ENCODE results near the gene TEDC2. TPM values are rescaled to one million over a fixed set of nuclear protein-coding genes. Genes with fewer than 3 reads are reported as not detected.
A peak's percentile ranks its signal among the peaks of the same experiment; 100 is the strongest.

TEDC2 gene
- total RNA-seq, 2 experiments from 2014 or later, result 23.2 to 30.7 TPM

DNA sequence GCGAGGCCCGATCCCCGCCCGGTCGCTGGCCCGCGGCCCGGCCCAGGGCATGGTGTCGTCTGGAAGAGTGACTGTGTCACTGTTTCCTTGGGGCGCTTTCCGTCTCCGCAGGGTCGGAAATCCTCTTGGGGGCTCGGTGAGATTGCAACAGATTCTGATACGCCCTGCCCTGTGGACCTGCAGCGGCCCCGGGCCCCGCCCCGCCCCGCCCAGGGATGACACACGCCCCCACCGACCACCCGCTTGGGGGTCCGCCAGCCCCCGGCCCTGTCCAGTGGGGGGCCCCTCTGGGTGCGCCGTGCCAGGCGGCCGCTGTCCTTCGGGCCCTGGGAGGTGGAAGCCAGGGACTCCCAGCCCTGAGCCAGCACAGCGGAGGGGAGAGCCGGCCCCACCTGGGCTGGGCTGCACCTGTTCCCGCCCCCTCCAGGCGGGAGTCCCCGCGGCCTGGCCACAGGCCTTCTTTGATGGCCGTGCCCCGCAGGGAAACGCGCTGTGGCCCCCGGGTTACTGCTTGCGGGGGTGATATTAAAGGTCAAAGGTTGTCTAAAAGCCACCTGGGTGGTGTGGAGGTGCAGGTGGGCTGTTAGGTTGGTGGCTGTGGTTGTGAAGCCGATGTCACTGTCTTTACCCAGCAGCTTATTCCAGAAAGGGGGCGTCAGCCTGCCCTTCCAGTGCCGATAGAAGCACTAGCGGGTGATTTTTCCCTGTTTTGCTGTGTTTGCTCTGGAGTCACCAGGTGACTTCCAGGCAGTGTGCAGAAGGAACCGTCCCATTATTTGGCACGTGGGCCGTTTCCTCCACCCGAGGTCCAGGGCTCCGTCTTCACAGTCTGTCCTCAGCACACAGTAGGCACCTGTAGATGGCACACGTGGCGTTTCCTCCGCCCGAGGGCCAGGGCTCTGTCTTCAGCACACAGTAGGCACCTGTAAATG lies 15.8 kb downstream of the TEDC2 start:
- no peak overlapping the region for H3K27ac Mint-ChIP-seq
- no peaks in the 10 kb centered on the region for H3K36me3 Mint-ChIP-seq (ENCODE audit: low read depth)
- POLR2A ChIA-PET, result interaction anchor here (1.0 to 1.8 kb wide), 2 partner anchors 13 to 321 kb away, joined by 3 to 6 read pairs; no protein-coding TSS in a partner anchor
- peaks cover 9% of the 10 kb centered on the region for H3K27me3 Mint-ChIP-seq
- DNase-seq, result peak; percentile 75
- TF ChIP-seq CTCF (IDR thresholded peaks at IDR 0.05), result no peak
- H3K9me3 Mint-ChIP-seq, result no peaks in the 10 kb centered on the region
- CTCF ChIA-PET, result interaction anchor here (1.7 kb wide), 1 partner anchor 12 kb away, joined by 5 read pairs; no protein-coding TSS in a partner anchor
- ATAC-seq, result peak; percentile 60
- H3K4me3 Mint-ChIP-seq, result peak overlapping the region; percentile 69
- H3K4me1 Mint-ChIP-seq (ENCODE audit: low read depth), result peaks cover 21% of the 10 kb centered on the region
- intact Hi-C loops (cut with micrococcal nuclease), result no loop called here

- ATAC-seq (no peak), DNase-seq (no peak)
- Mint-ChIP-seq H3K27ac (no peak overlapping the region), H3K27me3 (peaks cover 8% of the 10 kb centered on the region), H3K36me3 (ENCODE audit: low read depth) (no peaks in the 10 kb centered on the region), H3K9me3 (no peaks in the 10 kb centered on the region), H3K4me1 (ENCODE audit: low read depth) (peaks cover 20% of the 10 kb centered on the region), H3K4me3 (peak overlapping the region; percentile 69)
- CTCF ChIA-PET, result no interaction called here
- POLR2A ChIA-PET, result no interaction called here
- no peak for TF ChIP-seq CTCF (IDR thresholded peaks at IDR 0.05)
- intact Hi-C loops (cut with micrococcal nuclease), result no loop called here
Measured at GRCh38 chr16:2476345-2476720, 16.4 kb downstream of the TEDC2 start.

DNA sequence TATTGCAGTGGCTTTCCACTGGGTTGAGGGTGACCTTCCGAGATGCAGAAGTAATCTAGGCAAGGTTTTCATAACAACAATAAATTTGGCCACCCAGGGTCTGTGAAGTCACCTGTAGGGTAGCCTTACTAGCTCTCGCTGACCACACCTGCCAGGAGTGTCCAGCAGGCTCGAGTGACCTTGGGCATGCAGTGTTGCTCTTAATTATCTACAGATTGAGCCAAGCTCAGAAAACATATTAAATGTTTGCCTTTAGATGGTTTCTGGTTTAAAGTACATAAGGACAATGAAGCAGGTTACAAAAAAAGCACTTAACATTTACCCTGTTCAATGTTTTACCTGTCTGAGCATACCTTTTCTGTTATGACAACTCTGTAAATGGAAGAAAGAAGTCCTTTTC lies 16.8 kb downstream of the TEDC2 start:
- H3K4me1 Mint-ChIP-seq (ENCODE audit: low read depth), result peaks cover 20% of the 10 kb centered on the region
- H3K4me3 Mint-ChIP-seq, result peak overlapping the region; percentile 69
- no peak for TF ChIP-seq CTCF (IDR thresholded peaks at IDR 0.05)
- no peak overlapping the region for H3K27ac Mint-ChIP-seq
- ATAC-seq (no peak), DNase-seq (no peak)
- no peaks in the 10 kb centered on the region for H3K9me3 Mint-ChIP-seq
- no peaks in the 10 kb centered on the region for H3K36me3 Mint-ChIP-seq (ENCODE audit: low read depth)
- intact Hi-C loops (cut with micrococcal nuclease), result no loop called here
- POLR2A ChIA-PET, result interaction anchor here (1.2 kb wide), 1 partner anchor 18 kb away, joined by 3 read pairs; no protein-coding TSS in a partner anchor
- CTCF ChIA-PET, result interaction anchor here (1.2 to 1.3 kb wide), 2 partner anchors 10 to 24 kb away, joined by 3 to 10 read pairs; no protein-coding TSS in a partner anchor
- peaks cover 8% of the 10 kb centered on the region for H3K27me3 Mint-ChIP-seq

DNA sequence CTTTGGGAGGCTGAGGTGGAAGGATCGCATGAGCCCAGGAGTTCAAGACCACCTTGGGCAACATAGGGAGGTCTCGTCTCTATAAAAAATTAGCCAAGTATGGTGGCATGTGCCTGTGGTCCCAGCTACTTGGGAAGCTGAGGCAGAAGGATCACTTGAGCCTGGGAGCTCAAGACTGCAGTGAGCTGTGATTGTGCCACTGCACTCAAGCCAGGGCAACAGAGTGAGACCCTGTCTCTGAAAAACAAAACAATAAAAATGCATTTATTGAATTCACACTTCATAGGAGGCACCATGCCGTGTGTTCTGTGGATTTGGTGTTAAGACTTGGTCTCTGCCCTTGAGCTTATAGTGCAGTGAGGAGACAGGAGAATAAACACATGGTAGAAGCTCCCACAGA lies 17.4 kb downstream of the TEDC2 start:
- POLR2A ChIA-PET, result interaction anchor here (0.6 to 1.4 kb wide), 3 partner anchors 18 to 113 kb away, joined by 3 read pairs; no protein-coding TSS in a partner anchor

More for the DNA sequence above, 17.4 kb downstream of the TEDC2 start:
- no peak for TF ChIP-seq CTCF (IDR thresholded peaks at IDR 0.05)
- H3K27ac Mint-ChIP-seq, result no peak overlapping the region
- ATAC-seq (no peak), DNase-seq (no peak)
- no peaks in the 10 kb centered on the region for H3K36me3 Mint-ChIP-seq (ENCODE audit: low read depth)
- peaks cover 8% of the 10 kb centered on the region for H3K27me3 Mint-ChIP-seq
- no peaks in the 10 kb centered on the region for H3K9me3 Mint-ChIP-seq
- intact Hi-C loops (cut with micrococcal nuclease), result no loop called here
- CTCF ChIA-PET, result interaction anchor here (1.2 to 1.3 kb wide), 2 partner anchors 11 to 24 kb away, joined by 3 to 10 read pairs; no protein-coding TSS in a partner anchor
- H3K4me3 Mint-ChIP-seq, result no peak overlapping the region
- peaks cover 20% of the 10 kb centered on the region for H3K4me1 Mint-ChIP-seq (ENCODE audit: low read depth)
